Omental fat pad (tissue), 4 donors: Measurements from ENCODE around the gene MX2. TPM values are rescaled to one million over a fixed set of nuclear protein-coding genes. Genes with fewer than 3 reads are reported as not detected.
"Not testable (repeated sequence)": the region's sequence is repeated elsewhere in the genome, so short reads cannot be mapped to it uniquely, and the experiment has no call there.

Experiments used
- ATAC-seq: fragments of 150-250 bp; one replicate; pipeline ENCODE4 v1.9.1; 2016; ENCODE audit warnings: mild to moderate bottlenecking, moderate library complexity; ENCODE audit not compliant: low FRiP score
- DNase-seq: peaks from one replicate; pipeline ENCODE4 v3.0.0-alpha.2; 2019; ENCODE audit warnings: low spot score
- CTCF ChIP-seq, 3 donors: fragments of 450-650 bp; IDR thresholded peaks; one replicate each; pipeline ENCODE4 v1.5.1; 2016 to 2017; ENCODE audit warnings: antibody characterized with exemption in 3 of 3, mild to moderate bottlenecking in 3 of 3, moderate library complexity in 2 of 3
- total RNA-seq, 4 donors: library from RNA; depleted of rRNA; stranded (reverse); fragments of >200 nt; gene quantifications; one replicate each; pipeline ENCODE4 v1.1.0, GENCODE V29; 2016

Gene MX2
- total RNA-seq, 4 donors from 2014 or later: 11.9 to 39.6 (median 28.7) TPM

- TF ChIP-seq CTCF (IDR thresholded peaks at IDR 0.05): no peak
- ATAC-seq: no peak
Measured at GRCh38 chr21:41406340-41406739, 44.5 kb downstream of the MX2 start.

GRCh38 chr21:41407541-41408460, 46.0 kb downstream of the MX2 start:
- no peak for DNase-seq
- no peak for TF ChIP-seq CTCF (IDR thresholded peaks at IDR 0.05)
- no peak for ATAC-seq

More at GRCh38 chr21:41406340-41406739, 44.5 kb downstream of the MX2 start:
- no peak for DNase-seq

GRCh38 chr21:41410361-41410760, 48.5 kb downstream of the MX2 start:
- ATAC-seq (no peak), DNase-seq (no peak)
- no peak for TF ChIP-seq CTCF (IDR thresholded peaks at IDR 0.05)

- DNase-seq: no peak
- ATAC-seq: no peak
- TF ChIP-seq CTCF (IDR thresholded peaks at IDR 0.05): no peak
Measured at GRCh38 chr21:41410767-41411448, 49.1 kb downstream of the MX2 start.

- no peak for TF ChIP-seq CTCF (IDR thresholded peaks at IDR 0.05)
- DNase-seq (no peak), ATAC-seq (no peak)
Measured at GRCh38 chr21:41411449-41412089, 49.7 kb downstream of the MX2 start.

GRCh38 chr21:41417505-41417904, 55.7 kb downstream of the MX2 start:
- not testable (repeated sequence) for DNase-seq, ATAC-seq

GRCh38 chr21:41418393-41418792, 56.6 kb downstream of the MX2 start:
- DNase-seq: no peak
- no peak for TF ChIP-seq CTCF (IDR thresholded peaks at IDR 0.05)
- ATAC-seq: no peak
